Measurements from ENCODE around the gene SPECC1. TPM values are rescaled to one million over a fixed set of nuclear protein-coding genes. Genes with fewer than 3 reads are reported as not detected.

The SPECC1 gene
- total RNA-seq, 1 donor from 2014 or later: 91.9 TPM

DNA sequence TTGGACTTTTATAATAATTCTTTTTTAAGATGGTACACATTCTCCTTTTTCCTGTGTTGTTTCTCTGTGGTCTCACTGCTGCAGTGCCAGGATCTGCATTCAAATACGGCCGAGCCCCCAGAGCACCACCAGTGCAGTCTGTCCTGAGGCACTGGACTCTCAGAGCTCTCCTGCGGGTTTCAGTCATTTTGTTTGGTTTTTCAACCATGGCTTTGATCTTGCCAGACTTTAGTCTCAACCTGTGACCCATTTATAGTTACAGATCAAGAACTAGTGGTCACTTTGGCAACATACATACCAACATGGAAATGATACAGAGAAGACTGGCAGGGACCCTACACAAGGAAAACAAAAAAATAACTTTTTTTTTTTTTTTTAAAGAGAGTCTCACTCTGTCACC is 280.8 kb downstream of the SPECC1 start:
- TF ChIP-seq CTCF (IDR thresholded peaks at IDR 0.05): no peak
- DNase-seq (ENCODE audit: low spot score): no peak
- no peaks in the 10 kb centered on the region for H3K27me3 Mint-ChIP-seq (ENCODE audit: low read depth)

DNA sequence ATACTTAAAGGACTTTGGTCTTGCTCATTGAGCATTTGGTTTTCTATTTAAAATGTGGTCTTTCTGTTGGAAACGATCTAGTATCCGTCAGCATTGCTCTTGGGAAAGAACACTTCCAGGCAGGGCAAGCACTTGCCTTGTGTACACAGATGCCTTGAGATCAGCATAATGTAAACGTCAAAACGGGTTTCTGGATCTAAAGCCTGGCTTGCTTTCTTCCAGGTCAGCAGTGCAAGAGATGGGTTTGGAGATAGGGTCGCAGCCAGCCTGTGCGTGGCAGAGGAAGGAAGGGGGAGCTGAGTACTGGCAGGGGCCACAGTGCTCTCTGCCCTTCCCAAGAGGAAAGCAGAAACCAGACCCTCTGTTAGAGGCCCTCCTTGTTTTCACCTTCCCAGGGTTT is 282.7 kb downstream of the SPECC1 start:
- DNase-seq (ENCODE audit: low spot score): no peak
- H3K4me1 Mint-ChIP-seq (ENCODE audit: low read depth): peaks cover 3% of the 10 kb centered on the region
- no peaks in the 10 kb centered on the region for H3K27me3 Mint-ChIP-seq (ENCODE audit: low read depth)
- TF ChIP-seq CTCF (IDR thresholded peaks at IDR 0.05): no peak
- no peak overlapping the region for H3K4me3 Mint-ChIP-seq (ENCODE audit: unreplicated experiment)
- H3K36me3 Mint-ChIP-seq (ENCODE audit: low read depth): peaks cover 30% of the 10 kb centered on the region
- H3K9me3 Mint-ChIP-seq (ENCODE audit: low read depth): peaks cover 8% of the 10 kb centered on the region
- no peak overlapping the region for H3K27ac Mint-ChIP-seq (ENCODE audit: unreplicated experiment)

More for the DNA sequence above, 280.8 kb downstream of the SPECC1 start:
- peaks cover 28% of the 10 kb centered on the region for H3K36me3 Mint-ChIP-seq (ENCODE audit: low read depth)
- H3K27ac Mint-ChIP-seq (ENCODE audit: unreplicated experiment): no peak overlapping the region
- H3K4me3 Mint-ChIP-seq (ENCODE audit: unreplicated experiment): no peak overlapping the region
- H3K4me1 Mint-ChIP-seq (ENCODE audit: low read depth): peaks cover 9% of the 10 kb centered on the region
- peaks cover 6% of the 10 kb centered on the region for H3K9me3 Mint-ChIP-seq (ENCODE audit: low read depth)

- no peak for TF ChIP-seq CTCF (IDR thresholded peaks at IDR 0.05)
- Mint-ChIP-seq H3K4me3 (ENCODE audit: unreplicated experiment) (no peak overlapping the region), H3K4me1 (ENCODE audit: low read depth) (peaks cover 3% of the 10 kb centered on the region), H3K36me3 (ENCODE audit: low read depth) (peaks cover 29% of the 10 kb centered on the region), H3K9me3 (ENCODE audit: low read depth) (peaks cover 2% of the 10 kb centered on the region), H3K27ac (ENCODE audit: unreplicated experiment) (no peak overlapping the region), H3K27me3 (ENCODE audit: low read depth) (no peaks in the 10 kb centered on the region)
- no peak for DNase-seq (ENCODE audit: low spot score)
These were observed 284.3 kb downstream of the SPECC1 start for GRCh38 chr17:20293501-20293900.

- no peak for DNase-seq (ENCODE audit: low spot score)
- no peak overlapping the region for H3K27ac Mint-ChIP-seq (ENCODE audit: unreplicated experiment)
- no peak overlapping the region for H3K4me3 Mint-ChIP-seq (ENCODE audit: unreplicated experiment)
- no peak for TF ChIP-seq CTCF (IDR thresholded peaks at IDR 0.05)
- H3K4me1 Mint-ChIP-seq (ENCODE audit: low read depth): peaks cover 3% of the 10 kb centered on the region
- H3K36me3 Mint-ChIP-seq (ENCODE audit: low read depth): peaks cover 30% of the 10 kb centered on the region
- peaks cover 2% of the 10 kb centered on the region for H3K9me3 Mint-ChIP-seq (ENCODE audit: low read depth)
- H3K27me3 Mint-ChIP-seq (ENCODE audit: low read depth): no peaks in the 10 kb centered on the region
These were observed 285.0 kb downstream of the SPECC1 start for GRCh38 chr17:20294120-20294519.

DNA sequence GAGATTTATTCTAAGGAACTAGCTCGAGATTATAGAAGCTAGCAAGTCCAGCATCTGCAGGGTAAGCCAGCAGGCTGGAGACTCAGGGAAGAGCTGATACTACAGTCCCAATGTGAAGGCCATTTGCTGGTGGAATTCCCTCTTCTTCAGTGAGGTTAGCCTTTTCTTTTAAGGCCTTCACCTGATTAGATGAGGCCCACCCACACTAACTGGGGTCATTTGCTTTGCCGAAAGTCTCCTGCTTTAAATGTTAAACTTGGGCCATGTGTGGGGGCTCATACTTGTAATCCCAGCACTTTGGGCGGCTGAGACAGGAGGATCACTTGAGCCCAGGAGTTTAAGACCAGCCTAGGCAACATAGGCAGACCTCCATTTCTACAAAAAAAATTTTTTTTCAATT is 289.9 kb downstream of the SPECC1 start:
- no peak for TF ChIP-seq CTCF (IDR thresholded peaks at IDR 0.05)
- H3K9me3 Mint-ChIP-seq (ENCODE audit: low read depth): peaks cover 2% of the 10 kb centered on the region
- no peak overlapping the region for H3K27ac Mint-ChIP-seq (ENCODE audit: unreplicated experiment)
- H3K4me3 Mint-ChIP-seq (ENCODE audit: unreplicated experiment): no peak overlapping the region
- H3K4me1 Mint-ChIP-seq (ENCODE audit: low read depth): peaks cover 33% of the 10 kb centered on the region
- peaks cover 18% of the 10 kb centered on the region for H3K36me3 Mint-ChIP-seq (ENCODE audit: low read depth)
- no peaks in the 10 kb centered on the region for H3K27me3 Mint-ChIP-seq (ENCODE audit: low read depth)
- no peak for DNase-seq (ENCODE audit: low spot score)
